Stimulated activated naive B cell treated with anti-CD40 and anti-IgM and Interleukin-4, amounts not matched to agents 10 μg/mL and 1 μg/mL and 100 μg/mL, for 72 hours (primary cell): Measurements from ENCODE around the gene SMC4.
"Not testable (repeated sequence)": the region's sequence is repeated elsewhere in the genome, so short reads cannot be mapped to it uniquely, and the experiment has no call there.

ENCODE experiments used
- ATAC-seq, 2 donors: fragments of 150-1000 bp; cut with Tn5 transposase; replicated peaks; 2 replicates each; pipeline ENCODE4 v1.10.0; 2021; ENCODE audit warnings: moderate library complexity in 1 of 2
- DNase-seq: peaks from one replicate; pipeline ENCODE4 v3.0.0; 2021
- H3K27ac Mint-ChIP-seq: one replicate; pipeline ENCODE4 v1.8.0; 2022; ENCODE audit warnings: mild to moderate bottlenecking, mixed read lengths
- H3K27me3 Mint-ChIP-seq, 2 donors: one replicate each; pipeline ENCODE4 v1.8.0; 2022; ENCODE audit warnings: mixed read lengths in 2 of 2
- H3K36me3 Mint-ChIP-seq, 2 donors: one replicate each; pipeline ENCODE4 v1.8.0; 2022; ENCODE audit warnings: mixed read lengths in 2 of 2, mild to moderate bottlenecking in 1 of 2
- H3K4me1 Mint-ChIP-seq, 2 donors: one replicate each; pipeline ENCODE4 v1.8.0; 2022; ENCODE audit warnings: mixed read lengths in 2 of 2, mild to moderate bottlenecking in 1 of 2
- H3K4me3 Mint-ChIP-seq, 2 donors: one replicate each; pipeline ENCODE4 v1.8.0; 2022; ENCODE audit warnings: mild to moderate bottlenecking in 2 of 2, mixed read lengths in 2 of 2, moderate library complexity in 1 of 2
- H3K9me3 Mint-ChIP-seq, 2 donors: one replicate each; pipeline ENCODE4 v1.8.0; 2022; ENCODE audit warnings: mixed read lengths in 2 of 2, mild to moderate bottlenecking in 1 of 2

The SMC4 gene

GRCh38 chr3:160399125-160400029, at the start of gene SMC4, which contains the start of gene IFT80:
Gene SMC4 (plus strand): TSS chr3:160399650. CDS start chr3:160400827, 1,177 bp downstream.
Gene IFT80 (minus strand): TSS chr3:160399225. CDS start chr3:160384600, 14,625 bp downstream.
- Mint-ChIP-seq H3K27me3 (peaks cover 0 to 7% of the 10 kb centered on the region in 2 donors), H3K4me3 (peak within 1 kb of the TSS; percentile 98), H3K36me3 (peaks cover 15 to 28% of the 10 kb centered on the region in 2 donors), H3K27ac (peak within 1 kb of the TSS; percentile 99), H3K9me3 (no peaks in the 10 kb centered on the region), H3K4me1 (peaks cover 22 to 49% of the 10 kb centered on the region in 2 donors)
- ATAC-seq: peak; percentile 96 to 97
- DNase-seq: peak; percentile 93

DNA sequence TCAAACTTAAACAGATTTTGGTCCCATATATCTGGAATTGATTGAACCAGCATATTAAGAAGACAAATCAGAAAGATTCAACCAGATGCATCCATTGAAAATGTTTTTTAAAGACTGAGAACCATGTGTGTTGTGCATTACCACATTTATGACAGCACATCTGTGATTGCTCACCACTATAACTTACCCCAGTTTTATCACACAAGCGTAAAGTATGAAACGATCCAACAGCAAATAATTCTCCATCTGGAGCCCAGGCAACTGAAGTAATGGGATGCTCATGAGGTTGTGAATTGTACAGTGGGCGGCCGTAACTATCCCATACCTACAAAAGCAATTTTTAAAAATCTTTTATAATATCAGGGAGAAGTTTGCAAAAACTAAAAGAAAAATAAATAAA, 43.6 kb upstream of the SMC4 start:
- no peaks in the 10 kb centered on the region for H3K4me1 Mint-ChIP-seq
- no peak for DNase-seq

DNA sequence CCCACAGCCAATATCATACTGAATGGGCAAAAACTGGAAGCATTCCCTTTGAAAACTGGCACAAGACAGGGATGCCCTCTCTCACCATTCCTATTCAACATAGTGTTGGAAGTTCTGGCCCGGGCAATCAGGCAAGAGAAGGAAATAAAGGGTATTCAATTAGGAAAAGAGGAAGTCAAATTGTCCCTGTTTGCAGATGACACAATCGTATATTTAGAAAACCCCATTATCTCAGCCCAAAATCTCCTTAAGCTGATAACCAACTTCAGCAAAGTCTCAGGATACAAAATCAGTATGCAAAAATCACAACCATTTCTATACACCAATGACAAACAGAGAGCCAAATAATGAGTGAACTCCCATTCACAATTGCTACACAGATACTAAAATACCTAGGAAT, 36.6 kb upstream of the SMC4 start:
- not testable (repeated sequence) for DNase-seq, H3K27ac Mint-ChIP-seq, H3K4me3 Mint-ChIP-seq, ATAC-seq, H3K4me1 Mint-ChIP-seq, H3K27me3 Mint-ChIP-seq, H3K9me3 Mint-ChIP-seq
- peaks cover 33 to 52% of the 10 kb centered on the region in 2 donors for H3K36me3 Mint-ChIP-seq

More for the DNA sequence above, 43.6 kb upstream of the SMC4 start:
- no peak overlapping the region for H3K4me3 Mint-ChIP-seq
- H3K27me3 Mint-ChIP-seq: no peaks in the 10 kb centered on the region
- no peak for ATAC-seq
- H3K27ac Mint-ChIP-seq: no peak overlapping the region
- no peaks in the 10 kb centered on the region for H3K9me3 Mint-ChIP-seq
- peaks cover 18 to 31% of the 10 kb centered on the region in 2 donors for H3K36me3 Mint-ChIP-seq

- no peaks in the 10 kb centered on the region for H3K27me3 Mint-ChIP-seq
- H3K4me3 Mint-ChIP-seq: no peak overlapping the region
- no peak for ATAC-seq
- H3K4me1 Mint-ChIP-seq: peaks cover 4 to 12% of the 10 kb centered on the region in 2 donors
- DNase-seq: no peak
- H3K9me3 Mint-ChIP-seq: no peaks in the 10 kb centered on the region
- H3K27ac Mint-ChIP-seq: no peak overlapping the region
- H3K36me3 Mint-ChIP-seq: peaks cover 31 to 45% of the 10 kb centered on the region in 2 donors
Observed at GRCh38 chr3:160365869-160366522, 33.5 kb upstream of the SMC4 start.

- ATAC-seq: peak; percentile 85 to 93
- peaks cover 16 to 33% of the 10 kb centered on the region in 2 donors for H3K36me3 Mint-ChIP-seq
- H3K27ac Mint-ChIP-seq: no peak overlapping the region
Observed at GRCh38 chr3:160368804-160369203, 30.6 kb upstream of the SMC4 start.

DNA sequence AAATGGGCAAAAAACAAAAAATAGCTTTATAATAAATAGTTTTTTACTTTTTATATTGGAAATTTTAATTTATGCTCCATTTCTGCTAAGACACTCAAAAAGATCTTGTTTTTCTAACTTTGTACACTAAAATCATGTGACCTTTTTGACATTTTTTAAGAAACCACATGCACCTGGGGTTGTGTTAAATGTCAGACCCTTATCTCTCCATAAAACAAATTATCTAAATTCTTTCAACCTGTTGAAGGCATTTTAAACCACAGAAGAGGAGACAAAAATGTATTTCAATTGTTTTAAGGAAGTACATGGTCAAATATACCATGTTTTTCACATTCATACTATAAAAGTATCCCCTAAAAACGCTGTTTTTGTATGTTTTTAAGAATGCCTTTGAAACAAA, 29.7 kb upstream of the SMC4 start:
- Mint-ChIP-seq H3K36me3 (peaks cover 20 to 35% of the 10 kb centered on the region in 2 donors), H3K4me3 (no peak overlapping the region), H3K9me3 (no peaks in the 10 kb centered on the region), H3K27ac (no peak overlapping the region), H3K27me3 (no peaks in the 10 kb centered on the region), H3K4me1 (peaks cover 7 to 16% of the 10 kb centered on the region in 2 donors)
- no peak for DNase-seq
- ATAC-seq: no peak

More at GRCh38 chr3:160368804-160369203, 30.6 kb upstream of the SMC4 start:
- no peaks in the 10 kb centered on the region for H3K27me3 Mint-ChIP-seq
- no peak for DNase-seq
- peaks cover 7 to 16% of the 10 kb centered on the region in 2 donors for H3K4me1 Mint-ChIP-seq
- H3K4me3 Mint-ChIP-seq: no peak overlapping the region
- H3K9me3 Mint-ChIP-seq: no peaks in the 10 kb centered on the region

- DNase-seq: no peak
- Mint-ChIP-seq H3K9me3 (no peaks in the 10 kb centered on the region), H3K27ac (no peak overlapping the region), H3K27me3 (no peaks in the 10 kb centered on the region), H3K4me3 (no peak overlapping the region), H3K4me1 (peaks cover 7 to 16% of the 10 kb centered on the region in 2 donors), H3K36me3 (peaks cover 20 to 36% of the 10 kb centered on the region in 2 donors)
- no peak for ATAC-seq
Observed at GRCh38 chr3:160370987-160371857, 28.2 kb upstream of the SMC4 start.

- ATAC-seq (no peak), DNase-seq (no peak)
- Mint-ChIP-seq H3K27me3 (no peaks in the 10 kb centered on the region), H3K4me3 (no peak overlapping the region), H3K4me1 (peaks cover 7 to 16% of the 10 kb centered on the region in 2 donors), H3K27ac (no peak overlapping the region), H3K36me3 (peaks cover 14 to 32% of the 10 kb centered on the region in 2 donors), H3K9me3 (no peaks in the 10 kb centered on the region)
Observed at GRCh38 chr3:160372780-160373179, 26.7 kb upstream of the SMC4 start.

DNA sequence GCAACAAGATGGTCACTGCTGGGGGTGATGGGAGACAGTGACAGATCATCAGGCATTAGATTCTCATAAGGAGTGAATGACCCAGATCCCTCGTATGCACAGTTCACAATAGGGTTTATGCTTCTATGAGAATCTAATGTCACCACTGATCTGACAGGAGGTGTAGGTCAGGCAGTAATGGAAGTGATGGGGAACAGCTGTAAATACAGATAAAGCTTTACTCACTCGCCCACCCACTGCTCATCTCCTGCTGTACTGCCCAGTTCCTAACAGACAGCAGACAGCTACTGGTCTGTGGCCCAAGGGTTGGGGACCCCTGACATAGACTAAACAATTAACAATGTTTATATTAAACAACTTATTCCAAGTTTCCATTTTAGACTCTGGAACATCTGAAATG, 25.8 kb upstream of the SMC4 start:
- no peak overlapping the region for H3K4me3 Mint-ChIP-seq
- H3K27me3 Mint-ChIP-seq: no peaks in the 10 kb centered on the region
- ATAC-seq: no peak
- no peaks in the 10 kb centered on the region for H3K9me3 Mint-ChIP-seq
- H3K27ac Mint-ChIP-seq: no peak overlapping the region
- DNase-seq: no peak
- peaks cover 7 to 16% of the 10 kb centered on the region in 2 donors for H3K4me1 Mint-ChIP-seq
- peaks cover 14 to 32% of the 10 kb centered on the region in 2 donors for H3K36me3 Mint-ChIP-seq

DNA sequence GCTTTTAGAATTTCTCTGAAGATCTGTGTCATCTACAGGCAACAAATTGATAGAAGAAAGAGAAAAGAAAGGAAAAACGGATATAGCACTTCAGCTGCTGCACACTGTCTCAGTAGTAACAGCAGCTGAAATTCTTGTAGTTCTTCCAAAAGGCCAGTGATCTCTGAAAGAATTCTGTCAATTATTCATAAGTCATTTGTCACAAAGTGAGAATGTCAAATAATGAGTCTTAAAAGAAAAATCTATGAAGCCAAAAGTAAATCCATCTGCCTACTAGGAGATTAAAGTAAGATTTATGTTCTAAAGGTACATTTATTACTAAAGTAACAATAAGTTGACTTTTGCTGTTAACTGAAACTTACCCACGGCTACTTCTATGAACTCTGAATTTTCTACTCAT, 25.0 kb upstream of the SMC4 start:
- Mint-ChIP-seq H3K27ac (no peak overlapping the region), H3K9me3 (no peaks in the 10 kb centered on the region), H3K27me3 (no peaks in the 10 kb centered on the region), H3K4me1 (peaks cover 7 to 16% of the 10 kb centered on the region in 2 donors), H3K4me3 (no peak overlapping the region), H3K36me3 (peaks cover 14 to 32% of the 10 kb centered on the region in 2 donors)
- no peak for ATAC-seq
- no peak for DNase-seq

DNA sequence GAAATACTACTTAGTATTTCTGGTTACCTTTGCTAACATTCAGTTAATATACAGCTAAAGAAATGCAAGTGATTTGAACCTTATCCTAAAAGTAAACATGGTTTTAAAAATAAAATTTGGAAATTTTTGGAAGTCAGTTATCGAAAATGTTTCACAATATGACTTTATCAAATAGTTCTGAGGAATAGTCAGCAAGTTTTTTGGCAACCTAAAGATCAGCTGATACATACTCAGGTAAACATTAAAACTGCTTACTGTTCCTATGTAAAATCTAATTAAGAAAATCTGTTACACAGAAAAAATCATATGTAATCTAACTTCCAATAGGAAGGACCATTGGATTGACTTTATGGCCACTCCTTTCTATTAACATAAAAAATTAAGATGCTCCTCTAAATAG, 24.5 kb upstream of the SMC4 start:
- no peak overlapping the region for H3K4me3 Mint-ChIP-seq

GRCh38 chr3:160376681-160377080, 22.8 kb upstream of the SMC4 start:
- no peak for ATAC-seq
- no peak overlapping the region for H3K4me3 Mint-ChIP-seq
- no peaks in the 10 kb centered on the region for H3K27me3 Mint-ChIP-seq
- DNase-seq: no peak
- H3K36me3 Mint-ChIP-seq: peaks cover 11 to 31% of the 10 kb centered on the region in 2 donors
- no peaks in the 10 kb centered on the region for H3K9me3 Mint-ChIP-seq
- H3K27ac Mint-ChIP-seq: no peak overlapping the region
- no peaks in the 10 kb centered on the region for H3K4me1 Mint-ChIP-seq

More for the DNA sequence above, 24.5 kb upstream of the SMC4 start:
- H3K9me3 Mint-ChIP-seq: no peaks in the 10 kb centered on the region
- H3K27me3 Mint-ChIP-seq: no peaks in the 10 kb centered on the region
- ATAC-seq (no peak), DNase-seq (no peak)
- H3K27ac Mint-ChIP-seq: no peak overlapping the region
- H3K4me1 Mint-ChIP-seq: peaks cover 7 to 14% of the 10 kb centered on the region in 2 donors
- peaks cover 16 to 35% of the 10 kb centered on the region in 2 donors for H3K36me3 Mint-ChIP-seq

DNA sequence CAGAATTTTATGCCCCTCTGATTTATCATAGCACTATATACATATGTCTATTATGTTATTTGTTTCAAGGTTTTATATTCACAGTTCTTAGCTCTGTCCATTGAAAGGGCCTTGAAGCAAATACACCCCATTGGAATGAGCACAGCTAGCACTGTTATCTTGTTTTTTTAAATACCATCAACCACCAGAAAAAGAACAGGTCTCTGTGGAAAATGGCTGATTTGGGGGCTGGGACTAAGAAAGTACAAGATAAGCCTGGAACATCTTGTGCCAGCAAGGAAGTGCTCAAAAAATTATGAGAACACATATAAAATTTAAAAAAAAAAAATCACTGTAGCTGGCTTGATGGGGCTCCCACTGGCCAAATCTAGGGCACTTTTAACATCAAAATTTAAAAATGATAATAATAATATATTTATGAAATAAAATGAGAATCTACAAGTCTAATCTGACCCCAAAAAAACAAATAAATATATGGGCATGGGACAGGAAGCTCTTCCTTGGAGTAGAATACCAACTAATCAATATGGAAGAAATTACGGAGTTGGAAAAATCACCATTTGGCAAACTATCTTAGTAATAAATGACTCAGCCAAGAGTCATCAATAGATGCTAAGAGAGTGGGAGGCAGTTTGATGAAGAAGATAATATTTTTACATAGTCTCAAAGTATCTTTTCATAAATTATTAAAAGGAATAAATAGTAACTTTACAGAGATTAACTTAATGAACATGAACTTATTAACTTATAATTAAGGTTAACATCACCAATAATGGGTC, 20.9 kb upstream of the SMC4 start:
- Mint-ChIP-seq H3K4me3 (no peak overlapping the region), H3K27me3 (no peaks in the 10 kb centered on the region), H3K36me3 (peaks cover 14 to 29% of the 10 kb centered on the region in 2 donors), H3K27ac (no peak overlapping the region), H3K9me3 (no peaks in the 10 kb centered on the region), H3K4me1 (no peaks in the 10 kb centered on the region)
- DNase-seq (no peak), ATAC-seq (no peak)
